Lower lobe of right lung (tissue), 2 donors: ENCODE results near the gene SRRD. TPM values are rescaled to one million over a fixed set of nuclear protein-coding genes. Genes with fewer than 3 reads are reported as not detected.

Experiments used
- ATAC-seq, 2 donors: fragments of 200-7000 bp; cut with Tn5 transposase; one replicate each; pipeline ENCODE4 v1.9.1; 2020 to 2022; ENCODE audit warnings: mild to moderate bottlenecking in 2 of 2, moderate library complexity in 2 of 2
- DNase-seq: peaks from one replicate; pipeline ENCODE4 v3.0.0-alpha.2; 2020
- H3K27ac ChIP-seq: fragments of 200-600 bp; one replicate; pipeline ENCODE4 v1.8.0; 2022
- H3K27me3 ChIP-seq: fragments of 200-600 bp; one replicate; pipeline ENCODE4 v1.8.0; 2022; ENCODE audit warnings: low read depth
- H3K36me3 ChIP-seq: fragments of 200-600 bp; one replicate; pipeline ENCODE4 v1.8.0; 2022; ENCODE audit warnings: mild to moderate bottlenecking
- H3K4me1 ChIP-seq: fragments of 200-600 bp; one replicate; pipeline ENCODE4 v1.8.0; 2022
- H3K4me3 ChIP-seq: fragments of 200-600 bp; one replicate; pipeline ENCODE4 v1.8.0; 2022; ENCODE audit warnings: mild to moderate bottlenecking
- H3K9me3 ChIP-seq: fragments of 200-600 bp; one replicate; pipeline ENCODE4 v1.8.0; 2022
- intact Hi-C: fragments of 100-400 bp; cut with DNase I; formaldehyde crosslinking; loops from one replicate; pipeline ENCODE4 v1.11.0; 2022
- total RNA-seq: library from RNA; stranded (reverse); fragmentation: NEBNext Ultra II Directional; extraction: Animal tissue kit (Norgen Biotek cat#: 25700); gene quantifications from one replicate; pipeline ENCODE4 v1.2.1, GENCODE V29; 2021
- TF ChIP-seq, protein P1 (sequence below): fragments of 200-600 bp; IDR thresholded peaks from one replicate; pipeline ENCODE4 v1.8.0; 2022; ENCODE audit warnings: antibody characterized with exemption, mild to moderate bottlenecking
- donor health status: DM: no; HTN: yes; CAD: no; lungs with severe emphysema.

Gene SRRD
- total RNA-seq, 1 donor from 2014 or later: 18.1 TPM

DNA sequence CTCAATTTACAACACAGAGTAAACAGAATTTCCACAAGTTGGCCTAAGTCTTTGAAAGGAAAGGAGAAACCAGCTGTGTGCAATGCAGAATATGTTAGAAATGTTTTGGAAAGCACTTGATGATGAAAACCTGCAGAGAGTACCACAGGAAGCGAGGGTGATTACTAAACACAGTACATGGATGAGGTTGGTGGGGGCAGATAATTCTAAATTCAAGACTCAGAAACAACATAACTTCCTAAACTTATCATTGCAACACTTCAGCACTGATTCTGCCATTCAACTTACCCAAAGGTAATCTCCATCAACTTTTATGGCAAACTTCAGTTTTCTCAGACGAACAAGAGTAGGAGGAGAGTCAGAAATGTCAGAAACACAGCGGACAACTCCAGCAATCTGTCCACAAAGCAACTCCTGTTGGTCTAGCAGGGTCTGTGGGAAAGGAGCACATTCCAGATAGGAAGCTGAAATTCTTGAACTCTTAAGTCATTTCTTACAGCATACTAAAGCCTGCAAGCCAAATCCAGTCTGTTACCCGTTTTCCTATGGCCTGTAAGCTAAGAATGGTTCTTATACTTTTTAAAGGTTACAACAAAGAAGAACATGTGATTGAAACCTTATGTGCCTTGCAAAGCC is 6.9 kb upstream of the SRRD start:
- Histone ChIP-seq H3K4me1 (peaks cover 33% of the 10 kb centered on the region), H3K9me3 (no peaks in the 10 kb centered on the region), H3K27ac (no peak overlapping the region), H3K36me3 (peaks cover 62% of the 10 kb centered on the region), H3K27me3 (no peaks in the 10 kb centered on the region), H3K4me3 (no peak overlapping the region)
- intact Hi-C loops: no loop called here
- no peak for DNase-seq
- ATAC-seq: no peak
- TF ChIP-seq, protein P1, sequence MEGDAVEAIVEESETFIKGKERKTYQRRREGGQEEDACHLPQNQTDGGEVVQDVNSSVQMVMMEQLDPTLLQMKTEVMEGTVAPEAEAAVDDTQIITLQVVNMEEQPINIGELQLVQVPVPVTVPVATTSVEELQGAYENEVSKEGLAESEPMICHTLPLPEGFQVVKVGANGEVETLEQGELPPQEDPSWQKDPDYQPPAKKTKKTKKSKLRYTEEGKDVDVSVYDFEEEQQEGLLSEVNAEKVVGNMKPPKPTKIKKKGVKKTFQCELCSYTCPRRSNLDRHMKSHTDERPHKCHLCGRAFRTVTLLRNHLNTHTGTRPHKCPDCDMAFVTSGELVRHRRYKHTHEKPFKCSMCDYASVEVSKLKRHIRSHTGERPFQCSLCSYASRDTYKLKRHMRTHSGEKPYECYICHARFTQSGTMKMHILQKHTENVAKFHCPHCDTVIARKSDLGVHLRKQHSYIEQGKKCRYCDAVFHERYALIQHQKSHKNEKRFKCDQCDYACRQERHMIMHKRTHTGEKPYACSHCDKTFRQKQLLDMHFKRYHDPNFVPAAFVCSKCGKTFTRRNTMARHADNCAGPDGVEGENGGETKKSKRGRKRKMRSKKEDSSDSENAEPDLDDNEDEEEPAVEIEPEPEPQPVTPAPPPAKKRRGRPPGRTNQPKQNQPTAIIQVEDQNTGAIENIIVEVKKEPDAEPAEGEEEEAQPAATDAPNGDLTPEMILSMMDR: no peak

- Histone ChIP-seq H3K9me3 (no peaks in the 10 kb centered on the region), H3K4me3 (no peak overlapping the region), H3K27me3 (no peaks in the 10 kb centered on the region), H3K36me3 (peaks cover 57% of the 10 kb centered on the region), H3K4me1 (peaks cover 38% of the 10 kb centered on the region), H3K27ac (no peak overlapping the region)
- TF ChIP-seq, protein P1: no peak
- ATAC-seq (no peak), DNase-seq (no peak)
- intact Hi-C loops: no loop called here
Observed at GRCh38 chr22:26477341-26477731, 6.3 kb upstream of the SRRD start.

- peak overlapping the region; percentile 43 for H3K4me3 ChIP-seq
- H3K27ac ChIP-seq: peak overlapping the region; percentile 60
- DNase-seq (no peak), ATAC-seq (no peak)
- intact Hi-C loops: no loop called here
- no peaks in the 10 kb centered on the region for H3K9me3 ChIP-seq
- H3K36me3 ChIP-seq: peaks cover 40% of the 10 kb centered on the region
- H3K27me3 ChIP-seq: no peaks in the 10 kb centered on the region
- TF ChIP-seq, protein P1: no peak
- peaks cover 47% of the 10 kb centered on the region for H3K4me1 ChIP-seq
Observed at GRCh38 chr22:26479043-26479791, 4.5 kb upstream of the SRRD start.

GRCh38 chr22:26479792-26480610 is 3.7 kb upstream of the SRRD start:
- Histone ChIP-seq H3K4me3 (peak overlapping the region; percentile 43), H3K4me1 (peaks cover 55% of the 10 kb centered on the region), H3K9me3 (no peaks in the 10 kb centered on the region), H3K27ac (peak overlapping the region; percentile 60), H3K27me3 (no peaks in the 10 kb centered on the region), H3K36me3 (peaks cover 34% of the 10 kb centered on the region)
- ATAC-seq: no peak
- DNase-seq: no peak
- intact Hi-C loops: no loop called here
- TF ChIP-seq, protein P1: no peak

DNA sequence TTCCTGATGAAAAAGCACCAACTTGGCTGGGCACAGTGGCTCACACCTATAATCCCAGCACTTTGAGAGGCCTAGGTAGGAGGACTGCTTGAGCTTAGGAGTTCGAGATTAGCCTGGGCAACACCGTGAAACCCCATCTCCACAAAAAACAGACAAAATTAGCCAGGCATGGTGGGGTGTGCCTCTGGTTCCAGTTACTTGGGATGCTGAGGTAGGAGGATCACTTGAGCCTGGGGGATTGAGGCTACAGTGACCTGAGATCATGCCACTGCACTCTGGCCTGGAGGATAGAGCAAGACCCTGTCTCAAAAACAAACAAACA is 3.1 kb upstream of the SRRD start:
- Histone ChIP-seq H3K27ac (no peak overlapping the region), H3K9me3 (no peaks in the 10 kb centered on the region), H3K4me3 (no peak overlapping the region), H3K4me1 (peaks cover 60% of the 10 kb centered on the region), H3K27me3 (no peaks in the 10 kb centered on the region), H3K36me3 (peaks cover 28% of the 10 kb centered on the region)
- TF ChIP-seq, protein P1: no peak
- no peak for ATAC-seq
- intact Hi-C loops: no loop called here
- DNase-seq: no peak
